ENCODE data around the gene CLUH.

Gene CLUH

GRCh38 chr17:2711608-2712299 is at the start of gene CLUH:
Gene CLUH, minus strand, starts transcription at chr17:2711764. Its CDS starts 103 bp downstream, at chr17:2711661.
- no peak for TF ChIP-seq CTCF (IDR thresholded peaks at IDR 0.05; ENCODE audit: insufficient read depth, low read depth, low read length, missing control alignments)
- H3K4me3 ChIP-seq (ENCODE audit: low read length): peak within 1 kb of the TSS; percentile 90
- DNase-seq (ENCODE audit: low read depth): peak; percentile 99

GRCh38 chr17:2758870-2759269 is 47.3 kb upstream of the CLUH start:
- DNase-seq (ENCODE audit: low read depth): no peak
- H3K4me3 ChIP-seq (ENCODE audit: low read length): no peak overlapping the region

GRCh38 chr17:2755891-2756724 is 44.5 kb upstream of the CLUH start:
- peak; percentile 11 for DNase-seq (ENCODE audit: low read depth)
- H3K4me3 ChIP-seq (ENCODE audit: low read length): no peak overlapping the region

More at GRCh38 chr17:2758870-2759269, 47.3 kb upstream of the CLUH start:
- no peak for TF ChIP-seq CTCF (IDR thresholded peaks at IDR 0.05; ENCODE audit: insufficient read depth, low read depth, low read length, missing control alignments)

GRCh38 chr17:2751491-2751890 is 39.9 kb upstream of the CLUH start:
- no peak overlapping the region for H3K4me3 ChIP-seq (ENCODE audit: low read length)
- TF ChIP-seq CTCF (IDR thresholded peaks at IDR 0.05; ENCODE audit: insufficient read depth, low read depth, low read length, missing control alignments): no peak
- DNase-seq (ENCODE audit: low read depth): no peak

More at GRCh38 chr17:2755891-2756724, 44.5 kb upstream of the CLUH start:
- TF ChIP-seq CTCF (IDR thresholded peaks at IDR 0.05; ENCODE audit: insufficient read depth, low read depth, low read length, missing control alignments): no peak

- TF ChIP-seq CTCF (IDR thresholded peaks at IDR 0.05; ENCODE audit: insufficient read depth, low read depth, low read length, missing control alignments): no peak
- H3K4me3 ChIP-seq (ENCODE audit: low read length): no peak overlapping the region
- no peak for DNase-seq (ENCODE audit: low read depth)
Measured at GRCh38 chr17:2750721-2751120, 39.2 kb upstream of the CLUH start.

GRCh38 chr17:2749784-2750181 is 38.2 kb upstream of the CLUH start:
- DNase-seq (ENCODE audit: low read depth): peak; percentile 76
- H3K4me3 ChIP-seq (ENCODE audit: low read length): no peak overlapping the region
- no peak for TF ChIP-seq CTCF (IDR thresholded peaks at IDR 0.05; ENCODE audit: insufficient read depth, low read depth, low read length, missing control alignments)
